Duodenal mucosa (tissue), 2 donors: ENCODE measurements around the gene MRGPRD.

ENCODE experiments used
- H3K27ac ChIP-seq: one replicate; pipeline ENCODE4 v1.7.0; 2013; ENCODE audit warnings: low read depth, low read length
- H3K27me3 ChIP-seq, 2 donors: one replicate each; pipeline ENCODE4 v1.7.0; 2013; ENCODE audit warnings: low read length in 2 of 2, control low read depth in 1 of 2; ENCODE audit not compliant: insufficient read depth in 2 of 2, control insufficient read depth in 1 of 2
- H3K36me3 ChIP-seq, 2 donors: one replicate each; pipeline ENCODE4 v1.7.0; 2013; ENCODE audit warnings: low read length in 2 of 2, control low read depth in 1 of 2; ENCODE audit not compliant: insufficient read depth in 2 of 2, control insufficient read depth in 1 of 2
- H3K4me1 ChIP-seq, 2 donors: one replicate each; pipeline ENCODE4 v1.7.0; 2013; ENCODE audit warnings: low read length in 2 of 2, control low read depth in 1 of 2; ENCODE audit not compliant: insufficient read depth in 2 of 2, control insufficient read depth in 1 of 2
- H3K4me3 ChIP-seq, 2 donors: one replicate each; pipeline ENCODE4 v1.7.0; 2013; ENCODE audit warnings: low read length in 2 of 2, low read depth in 1 of 2
- H3K9ac ChIP-seq, 2 donors: one replicate each; pipeline ENCODE4 v1.7.0; 2013; ENCODE audit warnings: low read length in 2 of 2, low read depth in 1 of 2
- H3K9me3 ChIP-seq, 2 donors: one replicate each; pipeline ENCODE4 v1.7.0; 2013; ENCODE audit warnings: low read length in 2 of 2, control low read depth in 1 of 2; ENCODE audit not compliant: control insufficient read depth in 1 of 2

MRGPRD gene

GRCh38 chr11:69006816-69007215 is 26.0 kb upstream of the MRGPRD start:
- Histone ChIP-seq H3K4me1 (peaks cover 25 to 32% of the 10 kb centered on the region in 2 donors), H3K9me3 (no peaks in the 10 kb centered on the region), H3K4me3 (no peak overlapping the region), H3K9ac (no peak overlapping the region), H3K36me3 (no peaks in the 10 kb centered on the region), H3K27me3 (peaks cover 4 to 6% of the 10 kb centered on the region in 2 donors), H3K27ac (no peak overlapping the region)

GRCh38 chr11:69005631-69006368 is 25.0 kb upstream of the MRGPRD start:
- H3K9me3 ChIP-seq: no peaks in the 10 kb centered on the region
- no peaks in the 10 kb centered on the region for H3K36me3 ChIP-seq
- H3K9ac ChIP-seq: no peak overlapping the region
- H3K27ac ChIP-seq: no peak overlapping the region
- H3K4me1 ChIP-seq: peaks cover 25% of the 10 kb centered on the region in 2 donors
- H3K27me3 ChIP-seq: peaks cover 0 to 6% of the 10 kb centered on the region in 2 donors
- H3K4me3 ChIP-seq: no peak overlapping the region

GRCh38 chr11:69005183-69005630 is 24.4 kb upstream of the MRGPRD start:
- no peak overlapping the region for H3K4me3 ChIP-seq
- H3K9ac ChIP-seq: no peak overlapping the region
- H3K27me3 ChIP-seq: peaks cover 0 to 2% of the 10 kb centered on the region in 2 donors
- H3K9me3 ChIP-seq: no peaks in the 10 kb centered on the region
- H3K4me1 ChIP-seq: peaks cover 19 to 23% of the 10 kb centered on the region in 2 donors
- H3K27ac ChIP-seq: no peak overlapping the region
- no peaks in the 10 kb centered on the region for H3K36me3 ChIP-seq

DNA sequence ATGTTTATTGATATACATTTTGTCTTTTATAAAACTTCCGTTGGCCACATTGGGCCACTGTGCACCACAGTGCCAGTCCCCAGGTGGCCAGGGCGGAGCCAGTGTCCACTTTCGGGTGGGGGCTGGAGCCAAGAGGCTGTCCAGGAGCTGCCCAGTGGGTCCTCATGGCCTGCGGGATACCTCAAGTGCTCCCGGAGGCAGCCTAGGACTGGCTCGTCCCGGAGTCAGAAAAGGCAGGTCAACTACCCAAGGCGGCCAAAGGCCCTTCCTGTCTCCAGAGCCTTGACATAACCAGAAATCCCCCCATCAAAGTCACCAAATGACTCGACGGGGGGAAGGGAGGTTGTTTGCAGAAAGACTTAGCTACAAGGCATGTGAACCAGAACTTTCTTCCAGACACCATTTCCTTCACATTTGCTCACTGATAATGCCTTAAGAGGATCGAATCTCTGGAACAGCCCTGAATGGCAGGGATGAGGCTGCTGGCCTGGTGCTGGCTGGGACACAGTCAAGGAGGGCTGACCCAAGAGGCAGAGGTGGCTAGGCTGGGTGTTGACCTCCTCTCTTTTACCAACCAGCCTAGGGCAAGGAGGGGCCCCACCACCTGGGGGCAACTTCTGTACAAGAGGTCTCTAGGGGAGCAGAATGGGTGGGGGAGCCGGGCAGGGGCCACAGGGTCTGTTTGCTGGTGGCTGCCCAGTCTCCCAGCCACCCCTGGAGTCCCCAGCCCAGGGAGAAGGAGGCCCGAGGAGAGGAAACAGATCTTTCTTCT is 23.8 kb upstream of the MRGPRD start:
- no peak overlapping the region for H3K27ac ChIP-seq

DNA sequence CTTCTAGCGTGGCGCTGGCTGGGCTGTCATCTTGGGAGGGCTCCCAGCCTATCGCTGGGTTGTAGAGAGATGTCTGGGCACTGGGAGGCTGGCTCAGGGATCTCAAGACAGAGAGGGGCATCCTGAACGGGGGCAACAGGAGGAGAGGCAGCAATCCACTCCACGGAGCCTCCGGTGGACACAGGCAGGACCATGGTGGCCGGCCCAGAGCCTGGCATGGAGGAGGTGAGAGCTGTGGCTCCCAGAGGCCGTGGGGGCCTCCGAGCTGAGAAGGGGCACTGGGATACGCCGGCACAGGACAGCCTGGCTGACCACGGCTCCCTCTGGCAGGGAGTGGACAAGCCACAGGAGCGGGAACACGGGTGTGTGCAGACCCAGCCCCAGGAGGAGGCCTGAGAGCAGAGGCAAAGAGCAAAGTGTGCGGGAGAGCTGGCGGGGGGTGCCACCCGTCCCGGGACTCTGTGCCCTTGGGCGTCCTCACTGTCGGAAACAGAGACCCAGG is 23.1 kb upstream of the MRGPRD start:
- no peak overlapping the region for H3K4me3 ChIP-seq
- no peaks in the 10 kb centered on the region for H3K9me3 ChIP-seq
- H3K4me1 ChIP-seq: peaks cover 14 to 17% of the 10 kb centered on the region in 2 donors
- H3K9ac ChIP-seq: no peak overlapping the region
- no peak overlapping the region for H3K27ac ChIP-seq
- no peaks in the 10 kb centered on the region for H3K27me3 ChIP-seq
- no peaks in the 10 kb centered on the region for H3K36me3 ChIP-seq

More for the DNA sequence above, 23.8 kb upstream of the MRGPRD start:
- no peaks in the 10 kb centered on the region for H3K27me3 ChIP-seq
- H3K9me3 ChIP-seq: no peaks in the 10 kb centered on the region
- no peak overlapping the region for H3K4me3 ChIP-seq
- H3K36me3 ChIP-seq: no peaks in the 10 kb centered on the region
- peaks cover 19 to 23% of the 10 kb centered on the region in 2 donors for H3K4me1 ChIP-seq
- no peak overlapping the region for H3K9ac ChIP-seq

DNA sequence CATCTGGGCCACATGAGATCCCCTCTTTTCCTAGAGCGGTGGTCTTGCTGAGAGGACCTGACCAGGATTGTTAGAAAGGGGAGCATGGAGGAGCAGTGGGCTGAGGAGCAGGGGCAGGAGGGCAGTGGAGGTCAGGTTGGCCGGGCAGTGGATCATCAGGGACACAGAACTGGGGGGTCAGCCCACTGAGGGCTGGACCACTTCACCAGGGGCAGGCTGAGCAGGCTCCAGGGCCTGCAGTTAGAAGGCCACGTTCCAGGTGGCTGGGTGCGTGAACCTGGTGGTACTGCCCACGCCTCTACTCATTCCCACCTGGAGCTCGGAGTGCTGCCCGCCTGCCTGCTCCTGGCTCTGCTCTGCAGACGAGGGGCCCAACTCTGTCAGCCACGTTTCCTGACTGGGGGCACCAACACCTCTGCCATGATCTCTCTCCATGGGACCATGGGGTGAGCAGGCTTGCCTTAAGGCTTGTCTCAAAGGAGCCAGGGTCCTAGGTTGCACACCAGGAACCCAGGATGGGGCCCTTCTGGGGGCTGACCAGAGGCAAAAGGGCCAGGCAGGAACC is 22.6 kb upstream of the MRGPRD start:
- peaks cover 9 to 11% of the 10 kb centered on the region in 2 donors for H3K4me1 ChIP-seq
- no peak overlapping the region for H3K9ac ChIP-seq
- H3K27ac ChIP-seq: no peak overlapping the region
- no peak overlapping the region for H3K4me3 ChIP-seq
- H3K36me3 ChIP-seq: no peaks in the 10 kb centered on the region
- no peaks in the 10 kb centered on the region for H3K9me3 ChIP-seq
- H3K27me3 ChIP-seq: no peaks in the 10 kb centered on the region

DNA sequence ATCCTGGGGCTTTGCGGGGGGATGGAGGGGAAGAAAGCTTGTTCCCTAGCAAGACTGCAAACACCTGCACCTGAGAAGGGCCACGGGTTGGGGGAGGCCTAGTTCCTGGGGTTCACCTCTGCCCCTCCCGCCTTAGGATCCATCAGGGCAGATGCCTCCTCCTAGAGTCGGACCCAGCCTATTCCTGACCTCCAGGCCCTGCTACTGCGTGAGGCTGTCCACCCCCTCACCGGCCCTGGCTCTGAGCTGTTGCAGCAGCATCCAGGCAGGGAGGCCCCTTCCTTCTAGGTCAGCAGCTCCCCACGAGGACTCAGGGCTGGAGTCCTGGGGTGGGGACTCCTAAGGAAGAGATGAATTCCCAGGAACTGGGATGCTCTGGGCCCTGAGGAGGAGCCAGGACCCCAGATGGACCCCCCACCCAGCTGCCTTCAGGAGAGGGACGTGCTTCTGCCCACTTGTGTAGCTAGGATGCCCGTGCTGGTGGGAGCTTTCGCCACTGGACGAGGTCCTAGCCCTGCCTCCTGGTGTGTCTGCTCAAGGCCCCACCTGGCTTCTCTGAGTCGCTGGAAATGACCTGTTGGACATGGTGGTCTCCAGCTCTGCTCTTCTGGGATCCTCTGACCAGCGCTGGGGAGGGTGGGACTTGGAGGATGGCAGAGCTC is 21.9 kb upstream of the MRGPRD start:
- no peaks in the 10 kb centered on the region for H3K9me3 ChIP-seq
- no peak overlapping the region for H3K4me3 ChIP-seq
- H3K4me1 ChIP-seq: peaks cover 2 to 5% of the 10 kb centered on the region in 2 donors
- H3K27ac ChIP-seq: no peak overlapping the region
- no peak overlapping the region for H3K9ac ChIP-seq
- no peaks in the 10 kb centered on the region for H3K36me3 ChIP-seq
- no peaks in the 10 kb centered on the region for H3K27me3 ChIP-seq

- no peaks in the 10 kb centered on the region for H3K27me3 ChIP-seq
- H3K36me3 ChIP-seq: no peaks in the 10 kb centered on the region
- no peak overlapping the region for H3K4me3 ChIP-seq
- no peak overlapping the region for H3K9ac ChIP-seq
- H3K4me1 ChIP-seq: no peaks in the 10 kb centered on the region
- no peak overlapping the region for H3K27ac ChIP-seq
- H3K9me3 ChIP-seq: no peaks in the 10 kb centered on the region
Measured at GRCh38 chr11:69002110-69002569, 21.4 kb upstream of the MRGPRD start.

- no peak overlapping the region for H3K4me3 ChIP-seq
- peak overlapping the region; percentile 15 for H3K27ac ChIP-seq
- H3K27me3 ChIP-seq: no peaks in the 10 kb centered on the region
- H3K4me1 ChIP-seq: no peaks in the 10 kb centered on the region
- no peak overlapping the region for H3K9ac ChIP-seq
- no peaks in the 10 kb centered on the region for H3K9me3 ChIP-seq
- H3K36me3 ChIP-seq: no peaks in the 10 kb centered on the region
Measured at GRCh38 chr11:69001243-69002081, 20.7 kb upstream of the MRGPRD start.
